EL (cell line): ENCODE results near the gene GJC2.

ENCODE experiments used
- DNase-seq: peaks from one replicate; pipeline ENCODE4 v3.0.0-alpha.2; 2016

Gene GJC2

DNA sequence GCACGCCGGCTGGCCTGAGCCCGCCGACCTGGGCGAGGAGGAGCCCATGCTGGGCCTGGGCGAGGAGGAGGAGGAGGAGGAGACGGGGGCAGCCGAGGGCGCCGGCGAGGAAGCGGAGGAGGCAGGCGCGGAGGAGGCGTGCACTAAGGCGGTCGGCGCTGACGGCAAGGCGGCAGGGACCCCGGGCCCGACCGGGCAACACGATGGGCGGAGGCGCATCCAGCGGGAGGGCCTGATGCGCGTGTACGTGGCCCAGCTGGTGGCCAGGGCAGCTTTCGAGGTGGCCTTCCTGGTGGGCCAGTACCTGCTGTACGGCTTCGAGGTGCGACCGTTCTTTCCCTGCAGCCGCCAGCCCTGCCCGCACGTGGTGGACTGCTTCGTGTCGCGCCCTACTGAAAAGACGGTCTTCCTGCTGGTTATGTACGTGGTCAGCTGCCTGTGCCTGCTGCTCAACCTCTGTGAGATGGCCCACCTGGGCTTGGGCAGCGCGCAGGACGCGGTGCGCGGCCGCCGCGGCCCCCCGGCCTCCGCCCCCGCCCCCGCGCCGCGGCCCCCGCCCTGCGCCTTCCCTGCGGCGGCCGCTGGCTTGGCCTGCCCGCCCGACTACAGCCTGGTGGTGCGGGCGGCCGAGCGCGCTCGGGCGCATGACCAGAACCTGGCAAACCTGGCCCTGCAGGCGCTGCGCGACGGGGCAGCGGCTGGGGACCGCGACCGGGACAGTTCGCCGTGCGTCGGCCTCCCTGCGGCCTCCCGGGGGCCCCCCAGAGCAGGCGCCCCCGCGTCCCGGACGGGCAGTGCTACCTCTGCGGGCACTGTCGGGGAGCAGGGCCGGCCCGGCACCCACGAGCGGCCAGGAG is 8.6 kb downstream of the GJC2 start:
- DNase-seq = no peak

DNA sequence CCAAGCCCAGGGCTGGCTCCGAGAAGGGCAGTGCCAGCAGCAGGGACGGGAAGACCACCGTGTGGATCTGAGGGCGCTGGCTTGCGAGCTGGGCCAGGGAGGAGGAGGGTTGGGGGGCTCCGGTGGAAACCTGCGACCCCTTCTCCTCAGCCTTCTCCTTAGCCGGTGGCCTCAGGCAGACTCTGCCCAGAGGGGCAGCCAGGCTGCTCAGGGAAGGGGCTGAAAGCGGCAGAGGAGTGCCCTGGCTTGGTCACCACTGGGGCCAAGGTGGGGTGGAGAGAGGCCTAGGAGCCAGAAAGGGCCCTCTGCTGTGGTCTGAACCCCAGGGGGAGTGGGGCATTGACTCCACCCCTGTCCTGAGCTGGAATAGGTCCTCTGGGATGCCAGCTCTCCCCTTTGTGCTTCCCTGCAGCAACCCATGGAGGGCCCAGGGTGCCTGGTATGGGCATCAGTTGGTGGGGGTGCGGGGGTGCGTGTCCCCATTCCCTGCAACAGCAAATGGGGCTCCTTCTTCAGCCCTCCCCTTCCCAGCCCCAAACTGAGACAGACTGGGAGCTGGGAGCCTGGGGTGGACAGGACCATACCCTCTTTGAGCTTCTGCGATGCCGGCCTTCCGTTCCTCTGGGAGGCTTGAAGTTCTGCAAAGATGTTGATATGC is 9.4 kb downstream of the GJC2 start:
- DNase-seq = no peak

DNA sequence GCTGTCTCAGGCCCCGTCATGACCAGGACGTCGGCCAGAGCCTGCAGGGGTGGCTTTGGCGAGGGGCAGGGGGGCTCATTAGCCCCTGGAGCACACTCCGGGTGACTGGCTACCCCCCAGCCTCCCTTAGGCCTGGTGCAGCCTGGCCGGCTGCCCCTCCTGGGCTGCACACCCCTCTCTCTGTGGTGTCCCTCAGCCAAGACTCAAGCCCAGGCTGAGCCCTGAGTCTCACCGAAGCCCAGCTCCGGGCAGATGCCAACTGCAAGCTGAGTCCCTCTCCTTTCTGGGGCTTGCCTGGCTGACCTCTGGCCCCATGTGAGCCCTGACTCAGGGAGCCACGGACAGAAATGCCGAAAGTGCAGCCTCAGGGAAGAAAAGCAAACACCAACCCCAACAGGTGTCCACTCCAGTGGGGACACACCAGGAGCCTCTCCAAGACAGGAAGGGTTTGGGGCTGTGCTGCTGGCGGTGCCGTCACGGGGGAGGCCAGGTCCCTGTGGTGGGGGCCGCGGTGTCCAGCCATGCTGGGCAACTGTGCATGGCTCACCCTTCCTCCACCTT is 10.6 kb downstream of the GJC2 start:
- no peak for DNase-seq

DNA sequence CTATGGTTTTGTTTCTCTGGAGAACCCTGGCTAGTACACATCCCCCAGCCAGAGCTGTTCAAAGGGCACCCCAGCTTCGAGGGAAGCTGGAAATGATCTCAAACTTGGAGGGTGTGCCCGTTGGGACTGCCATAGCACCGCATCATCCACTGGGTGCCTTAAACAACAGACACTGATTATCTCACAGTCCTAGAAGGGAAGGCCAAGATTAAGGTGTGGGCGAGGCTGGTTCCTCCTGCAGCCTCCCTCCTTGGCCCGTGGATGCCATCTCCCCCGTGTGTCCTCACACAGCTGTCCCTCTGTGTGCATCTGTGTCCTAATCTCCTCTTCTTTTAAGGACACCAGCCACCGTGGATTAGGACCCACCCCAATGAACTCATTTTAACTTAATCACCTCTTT is 11.6 kb downstream of the GJC2 start:
- DNase-seq = no peak

DNA sequence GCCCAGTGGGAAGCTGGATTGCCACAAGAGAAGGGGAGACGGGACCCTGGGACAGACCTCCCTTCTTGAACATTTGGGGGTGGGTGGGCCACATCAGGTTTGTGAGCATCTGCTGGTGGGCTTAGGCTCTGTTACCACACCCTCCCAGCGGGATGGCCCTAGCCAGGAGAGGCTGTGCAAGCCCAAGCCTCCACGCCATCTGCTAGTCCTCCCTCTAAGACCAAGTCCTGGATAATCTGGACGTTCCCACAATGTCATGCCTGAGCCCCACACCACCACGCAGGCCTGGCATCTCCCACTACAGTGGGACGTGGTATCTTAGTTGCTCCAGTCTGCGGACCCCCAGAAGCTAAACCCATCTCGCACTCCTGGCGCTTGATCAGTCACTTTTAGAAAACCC is 12.1 kb downstream of the GJC2 start:
- DNase-seq = no peak

DNA sequence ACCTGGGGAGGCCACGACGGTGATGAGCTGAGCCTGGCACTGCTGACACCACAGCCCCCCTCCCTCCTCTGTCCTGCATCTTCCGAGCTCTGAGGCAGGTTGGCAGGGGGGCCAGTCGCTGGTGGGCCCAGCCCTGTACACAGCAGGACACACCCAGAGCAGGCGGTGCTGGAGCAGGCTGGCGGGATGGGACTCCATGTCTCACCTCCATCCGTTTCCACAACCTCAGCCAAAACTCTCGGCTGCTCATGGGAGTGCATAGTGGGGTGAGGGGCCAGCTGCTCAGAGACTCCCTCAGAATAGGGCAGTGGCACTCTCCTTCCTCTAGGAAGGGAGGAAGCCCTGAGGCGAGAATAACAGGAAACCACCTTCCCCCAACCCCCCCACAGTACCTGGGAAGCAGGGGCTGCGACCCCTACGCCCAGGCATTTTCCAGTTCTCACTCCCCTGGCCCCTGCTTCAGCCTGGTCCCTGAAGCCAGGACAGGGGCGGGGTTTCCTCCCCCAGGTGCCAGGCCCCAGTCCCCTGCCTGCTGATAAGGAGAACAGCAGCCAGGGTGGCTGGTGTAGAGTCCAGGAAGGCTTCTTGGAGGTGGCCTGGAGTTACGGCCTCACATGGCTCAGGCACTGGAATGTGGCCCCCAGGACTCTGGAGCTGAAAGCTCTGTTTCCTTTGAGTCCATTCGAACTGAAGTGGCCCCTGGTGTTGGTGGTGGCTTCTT is 12.7 kb downstream of the GJC2 start:
- no peak for DNase-seq

DNA sequence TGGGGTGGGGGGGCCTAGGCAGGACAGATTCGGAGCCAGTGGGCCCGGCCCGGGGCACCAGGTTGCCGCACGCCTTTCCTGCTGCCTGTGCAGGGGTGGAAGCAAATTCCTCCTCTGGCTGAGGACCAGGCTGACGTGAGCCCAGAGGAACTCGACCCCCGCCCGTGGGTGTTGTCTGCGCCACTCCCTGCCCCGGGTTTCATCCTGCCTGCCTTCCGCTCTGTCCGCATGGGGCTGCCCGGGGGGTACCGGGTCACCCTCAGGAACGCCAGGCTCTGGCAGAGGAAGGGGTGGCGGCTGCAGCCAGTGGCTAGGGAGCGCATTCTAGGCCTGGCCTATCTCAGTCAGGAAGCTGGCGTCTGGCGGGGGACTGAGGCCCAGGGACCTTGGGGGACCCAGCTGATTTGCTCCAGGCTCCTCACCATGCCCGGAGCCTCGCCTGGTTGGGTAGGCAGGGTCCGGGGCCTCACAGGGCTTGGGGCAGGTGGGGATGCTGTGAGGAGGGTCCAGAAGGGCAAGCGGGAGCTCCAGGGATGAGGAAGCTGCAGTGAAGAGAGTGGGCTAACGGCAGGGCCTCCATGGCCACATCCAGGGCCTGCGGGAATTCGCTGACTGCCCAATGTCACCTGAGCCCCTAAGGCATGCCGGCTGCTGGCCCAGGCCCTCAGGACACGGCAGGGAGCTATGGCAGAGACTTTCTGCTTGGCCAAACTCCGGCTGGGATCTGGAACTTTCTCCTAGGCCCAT is 13.4 kb downstream of the GJC2 start:
- peak; percentile 63 for DNase-seq

DNA sequence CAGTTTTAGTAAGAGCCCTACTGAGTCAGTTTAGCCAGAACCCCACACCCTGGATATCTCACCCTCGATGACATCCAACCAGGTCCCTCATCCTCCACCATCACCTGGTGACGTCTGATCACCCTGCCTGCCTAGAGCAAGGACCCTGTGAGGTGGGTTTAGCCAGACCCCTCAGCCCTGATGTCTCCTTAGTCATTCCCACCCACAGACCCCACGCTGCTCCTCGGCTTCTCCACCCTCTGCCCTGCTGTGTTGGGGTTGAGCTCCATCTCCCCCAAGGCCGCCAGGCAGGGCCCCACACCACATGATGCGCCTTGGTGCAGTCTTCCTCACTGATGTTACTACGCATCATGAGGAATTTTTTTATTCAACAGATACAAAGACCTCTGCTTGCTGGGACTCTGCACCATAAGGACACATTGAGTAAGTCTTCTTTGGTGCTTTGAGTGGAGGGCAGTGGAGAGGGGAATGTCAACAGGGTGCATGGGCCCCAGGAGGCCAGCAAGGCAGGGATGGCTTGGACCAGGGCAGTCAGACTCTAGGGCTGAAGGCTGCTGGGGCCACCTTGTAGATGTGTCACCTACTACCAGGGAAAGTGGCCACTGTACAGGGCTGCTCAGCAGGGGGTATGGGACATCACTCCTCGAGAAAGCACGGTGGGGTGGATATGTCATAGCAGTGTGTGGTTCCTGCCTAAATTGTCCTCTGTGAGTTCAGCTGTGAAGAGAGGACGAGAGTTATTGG is 14.2 kb downstream of the GJC2 start:
- no peak for DNase-seq

DNA sequence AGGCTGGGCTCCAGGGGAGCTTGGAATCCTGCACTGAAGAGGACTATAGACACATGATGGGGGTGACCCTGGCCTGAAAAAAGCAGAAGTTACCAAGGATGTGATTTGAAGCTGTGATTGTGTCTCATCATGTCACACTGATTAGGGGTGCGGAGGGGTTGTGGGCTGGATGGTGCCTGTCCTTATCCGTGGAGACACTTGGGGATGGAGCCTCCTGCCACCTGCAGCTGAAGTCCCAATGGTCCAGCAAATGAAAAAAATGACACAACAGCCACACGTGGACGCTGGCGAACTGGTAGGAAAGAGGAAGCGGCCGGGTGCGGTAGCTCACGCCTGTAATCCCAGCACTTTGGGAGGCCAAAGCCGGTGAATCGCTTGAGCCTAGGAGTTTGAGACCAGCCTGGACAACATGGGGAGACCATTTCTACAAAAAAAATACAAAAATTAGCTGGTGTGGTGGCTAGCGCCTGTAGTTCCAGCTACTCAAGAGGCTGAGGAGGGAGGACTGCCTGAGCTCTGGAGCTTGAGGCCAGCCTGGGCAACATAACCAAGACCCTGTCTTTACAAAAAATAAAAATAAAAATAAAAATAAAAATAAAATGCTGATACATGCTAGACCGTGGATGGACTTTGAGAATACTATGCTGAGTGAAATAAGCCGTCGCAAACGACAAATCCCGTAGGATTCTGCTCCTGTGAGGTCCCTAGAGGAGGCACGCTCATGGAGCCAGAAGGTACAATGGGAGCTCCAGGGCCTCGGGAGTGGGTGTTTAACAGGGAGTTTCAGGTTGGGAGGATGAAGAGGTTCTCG is 15.0 kb downstream of the GJC2 start:
- DNase-seq = no peak

DNA sequence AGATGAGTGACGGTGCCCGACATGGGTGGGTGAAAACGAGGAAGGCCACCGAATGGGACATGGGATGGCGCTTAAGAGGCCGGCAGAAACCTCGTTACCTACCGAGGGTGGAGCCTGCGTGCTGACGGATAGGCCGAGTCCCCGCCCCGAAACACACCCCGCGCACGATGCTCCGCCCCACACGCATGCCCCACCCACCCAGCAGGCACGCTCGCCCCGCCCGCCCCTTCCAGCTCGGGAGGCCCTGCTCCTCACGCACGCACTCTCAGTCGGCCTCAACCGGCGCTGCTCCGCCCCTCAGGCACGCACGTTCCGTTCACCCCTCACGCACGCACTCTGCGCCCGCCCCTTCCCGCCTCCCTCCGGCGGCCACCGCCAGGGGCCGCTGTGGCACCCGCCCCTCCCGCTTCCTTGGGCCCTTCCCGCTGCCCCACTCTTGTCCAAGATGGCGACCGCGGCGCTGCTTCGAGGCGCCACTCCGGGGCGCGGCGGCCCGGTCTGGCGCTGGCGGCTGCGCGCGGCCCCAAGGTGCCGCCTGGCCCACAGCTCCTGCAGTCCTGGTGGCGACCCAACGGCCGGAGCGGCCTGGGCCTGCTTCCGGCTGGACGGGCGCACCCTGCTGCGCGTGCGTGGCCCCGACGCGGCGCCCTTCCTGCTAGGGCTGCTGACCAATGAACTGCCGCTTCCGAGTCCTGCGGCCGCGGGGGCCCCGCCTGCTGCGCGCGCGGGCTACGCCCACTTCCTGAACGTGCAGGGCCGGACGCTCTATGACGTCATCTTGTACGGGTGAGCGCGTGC is 15.8 kb downstream of the GJC2 start, which contains the start of gene IBA57:
Gene IBA57 (plus strand): TSS at position 433 of the 798 bp plus-strand sequence. CDS start 13 bp downstream, at position 446.
- peak; percentile 98 for DNase-seq

DNA sequence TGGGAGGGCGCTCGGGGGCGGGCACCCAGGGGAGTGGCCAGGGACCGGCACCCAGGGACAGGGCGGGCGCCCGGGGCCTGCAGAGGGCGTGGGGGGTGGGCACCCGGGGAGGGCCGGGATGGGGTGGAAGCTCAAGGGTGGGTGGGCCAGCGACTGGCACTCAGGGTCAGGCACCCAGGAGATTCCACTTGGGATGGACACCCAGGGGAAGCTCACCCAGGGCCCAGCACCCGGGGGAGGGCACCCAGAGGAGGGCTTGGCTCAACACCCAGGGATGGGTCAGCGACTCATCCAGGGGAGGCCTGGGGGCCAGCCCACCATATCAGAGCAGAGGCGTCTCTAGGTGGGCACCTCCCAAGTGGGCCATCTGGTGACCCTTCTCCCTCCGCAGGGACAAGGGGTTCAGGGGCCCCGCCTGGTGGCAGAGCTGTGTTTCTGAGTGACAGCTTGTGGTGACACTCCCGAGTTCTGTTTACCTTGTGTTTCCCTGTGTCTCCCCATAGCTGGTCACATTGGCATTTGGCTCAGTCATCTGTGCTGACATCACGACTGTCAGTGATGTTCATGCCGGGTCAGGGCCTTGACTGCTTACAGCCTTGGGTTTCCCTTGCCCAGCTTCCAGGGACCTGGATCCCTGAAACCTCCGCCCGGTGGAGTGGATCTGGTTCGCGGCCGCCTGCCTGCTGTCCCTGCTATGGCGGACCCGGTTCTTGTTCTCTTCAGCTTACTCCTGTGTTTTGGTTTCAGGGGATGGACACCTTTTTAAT is 16.6 kb downstream of the GJC2 start:
- peak; percentile 70 for DNase-seq

DNA sequence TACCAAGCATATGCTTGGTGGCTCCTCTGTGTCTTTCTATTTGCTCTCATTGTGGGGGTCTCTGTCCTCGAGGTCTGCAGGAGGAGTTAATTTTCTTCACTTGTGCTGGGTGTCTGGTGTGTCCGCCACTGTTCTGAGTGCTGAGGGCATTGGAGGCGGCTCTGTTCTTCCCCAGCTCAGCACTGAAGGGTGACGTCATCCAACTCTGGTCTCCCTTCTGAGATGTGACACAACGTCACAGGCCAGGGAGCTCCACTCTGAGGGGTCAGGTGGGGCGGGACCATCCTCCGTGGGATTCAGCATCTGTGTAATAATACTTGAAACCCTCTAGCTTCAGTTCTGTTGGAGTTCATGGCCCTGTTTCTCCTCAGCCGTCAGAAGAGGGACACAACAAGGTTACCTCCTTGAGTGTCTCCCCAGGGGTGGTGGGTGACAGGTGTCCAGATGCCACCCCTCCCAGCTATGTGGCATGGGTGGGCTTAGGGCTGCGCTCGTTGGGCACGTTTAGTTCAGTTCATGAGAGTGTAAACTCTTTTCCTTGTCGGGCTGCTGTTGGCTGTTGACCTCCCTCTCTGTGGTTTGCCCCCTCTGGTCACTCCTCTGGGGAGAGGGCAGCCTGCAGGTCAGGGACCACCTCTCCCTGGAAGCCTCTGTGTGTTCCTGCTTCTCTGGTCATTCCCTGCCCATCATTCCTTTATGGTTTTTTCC is 19.0 kb downstream of the GJC2 start:
- no peak for DNase-seq

DNA sequence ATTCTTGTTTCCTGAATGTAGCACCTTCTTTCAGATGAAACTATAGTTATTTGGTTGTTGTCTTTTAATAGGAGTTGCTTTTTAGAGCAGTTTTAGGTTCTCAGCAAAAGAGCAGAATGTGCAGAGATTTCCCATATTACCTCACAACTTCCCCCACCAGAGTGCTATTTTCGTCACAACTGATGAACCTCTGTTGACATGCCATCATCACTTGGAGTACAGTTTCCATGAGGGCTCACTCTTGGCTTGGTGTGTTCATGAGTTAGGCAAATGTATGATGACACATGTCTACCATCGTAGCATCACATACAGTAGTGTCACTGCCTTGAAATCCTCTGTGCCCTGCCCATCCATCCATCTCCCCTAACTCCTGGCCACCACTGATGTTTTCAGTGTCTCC is 19.6 kb downstream of the GJC2 start:
- DNase-seq = no peak

DNA sequence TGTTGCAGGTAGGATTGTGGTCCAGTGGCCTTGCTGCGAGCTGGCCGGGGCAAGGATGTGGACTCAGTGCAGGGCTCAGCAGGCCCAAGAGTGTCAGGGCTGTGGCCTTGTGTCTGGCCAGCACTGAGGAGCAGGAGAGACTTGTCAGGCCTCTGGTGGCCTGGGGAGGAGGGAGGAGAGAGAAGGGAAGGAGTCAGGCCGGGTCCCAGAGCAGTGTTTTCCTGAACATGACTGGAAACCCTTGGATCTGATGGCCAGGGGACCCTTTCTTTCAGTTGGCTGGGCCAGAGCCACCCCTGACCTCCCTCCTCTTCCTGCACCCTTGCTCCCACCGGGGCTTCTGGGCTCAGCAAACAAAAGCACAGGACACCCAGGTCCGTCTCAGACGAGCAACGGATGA is 20.9 kb downstream of the GJC2 start:
- DNase-seq = no peak

DNA sequence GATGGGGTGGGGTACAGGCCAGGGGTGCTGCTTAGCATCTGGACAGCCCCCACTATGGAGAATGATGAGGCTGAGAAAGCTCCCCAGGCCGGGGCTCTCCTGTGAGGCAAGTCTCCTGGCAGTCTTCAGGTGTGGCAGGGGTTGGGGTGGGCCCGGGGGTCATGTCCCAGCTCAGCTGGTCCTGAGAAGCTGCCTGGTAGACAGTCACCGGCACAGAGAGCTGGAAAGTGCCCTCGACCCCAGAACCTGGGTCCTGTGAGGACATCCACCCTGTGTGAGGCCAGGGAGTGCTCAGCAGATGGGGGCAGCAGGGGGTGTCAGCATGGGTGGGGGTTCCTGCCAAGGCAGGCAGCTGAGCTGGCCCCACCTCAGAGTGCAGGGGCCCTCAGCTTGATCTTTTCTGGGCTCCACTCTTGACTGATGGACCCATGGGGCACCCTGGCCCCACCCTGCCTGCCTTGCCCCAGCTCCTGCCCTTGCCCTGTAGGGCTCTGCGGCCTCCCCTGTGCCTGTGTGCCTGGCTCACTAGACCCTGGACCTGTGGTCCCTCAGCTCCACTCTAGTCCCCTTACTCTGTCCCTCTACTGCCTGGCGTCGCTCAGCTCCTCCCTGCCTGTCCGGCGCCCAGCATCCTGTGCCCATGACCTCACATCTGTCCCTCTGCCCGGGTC is 21.6 kb downstream of the GJC2 start:
- no peak for DNase-seq

DNA sequence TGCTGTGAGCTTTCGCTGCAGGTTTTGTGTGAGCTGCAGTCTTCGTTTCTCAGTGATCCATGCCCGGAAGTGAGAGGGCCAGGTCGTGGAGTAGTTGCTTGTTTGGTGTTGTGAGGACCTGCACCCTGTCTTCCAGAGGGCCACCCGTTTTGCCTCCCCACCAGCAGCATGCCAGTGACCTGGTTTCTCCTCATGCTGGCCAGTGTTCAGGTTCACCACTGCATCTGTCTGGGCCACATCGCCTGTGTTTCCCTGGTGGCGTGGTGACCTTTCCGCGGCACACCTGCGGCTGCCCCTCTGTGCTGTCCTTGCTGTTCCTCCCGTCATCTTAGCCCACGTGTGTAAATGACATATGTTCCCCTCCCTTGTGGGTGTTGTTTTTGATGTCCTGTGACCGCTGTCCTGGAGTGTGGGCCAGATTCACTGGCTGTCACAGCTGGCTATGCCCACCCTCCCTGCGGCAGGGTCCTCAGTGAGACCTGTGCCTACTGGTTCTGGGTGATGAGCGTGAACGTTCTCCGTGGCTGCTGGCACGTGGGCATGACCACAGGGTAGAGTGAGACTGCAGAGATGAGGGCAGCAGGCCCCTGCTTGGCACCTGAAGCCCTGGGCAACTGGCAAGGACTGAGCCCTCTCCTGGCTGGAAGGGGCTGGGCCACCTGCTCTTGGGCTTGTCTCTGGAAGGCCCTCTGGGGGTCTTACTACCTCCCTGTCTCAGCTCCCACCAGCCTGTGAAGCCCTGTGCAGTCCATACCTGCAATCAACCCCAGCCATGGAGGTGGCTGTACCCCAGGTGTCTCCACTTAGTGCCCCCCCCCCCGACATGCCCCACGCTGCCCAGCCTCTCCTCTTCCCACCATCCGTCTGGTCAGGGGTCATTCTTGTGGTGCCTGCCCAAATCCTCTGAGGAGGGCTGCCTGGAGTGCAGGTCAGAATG is 23.1 kb downstream of the GJC2 start:
- no peak for DNase-seq
